Ishikawa (cell line): ENCODE data around the gene HPD.

ENCODE experiments used
- CEBPB ChIP-seq: IDR thresholded peaks from 2 replicates; pipeline ENCODE4 v1.6.1; 2012
- CREB1 ChIP-seq: IDR thresholded peaks from 2 replicates; pipeline ENCODE4 v1.6.1; 2012; ENCODE audit warnings: low read depth
- EGR1 ChIP-seq: IDR thresholded peaks from 2 replicates; pipeline ENCODE4 v1.6.1; 2012
- EP300 ChIP-seq: IDR thresholded peaks from 2 replicates; pipeline ENCODE4 v1.6.1; 2012; ENCODE audit warnings: borderline replicate concordance
- FOXM1 ChIP-seq: IDR thresholded peaks from 2 replicates; pipeline ENCODE4 v1.6.1; 2012; ENCODE audit warnings: low read depth, borderline replicate concordance
- NFIC ChIP-seq: IDR thresholded peaks from 2 replicates; pipeline ENCODE4 v1.6.1; 2012
- RAD21 ChIP-seq: IDR thresholded peaks from 2 replicates; pipeline ENCODE4 v1.6.1; 2012; ENCODE audit warnings: low read depth
- TAF1 ChIP-seq: IDR thresholded peaks from 2 replicates; pipeline ENCODE4 v1.6.1; 2012; ENCODE audit warnings: low read depth, mild to moderate bottlenecking
- TCF12 ChIP-seq: IDR thresholded peaks from 2 replicates; pipeline ENCODE4 v1.6.1; 2012; ENCODE audit warnings: low read depth
- TEAD4 ChIP-seq: IDR thresholded peaks from 2 replicates; pipeline ENCODE4 v1.6.1; 2012
- USF1 ChIP-seq: IDR thresholded peaks from 2 replicates; pipeline ENCODE4 v1.6.1; 2012
- YY1 ChIP-seq: IDR thresholded peaks from 2 replicates; pipeline ENCODE4 v1.6.1; 2012; ENCODE audit warnings: low read depth
- ZBTB7A ChIP-seq: IDR thresholded peaks from 2 replicates; pipeline ENCODE4 v1.6.1; 2012; ENCODE audit warnings: low read depth
- TF ChIP-seq, protein P1 (sequence below): IDR thresholded peaks from 2 replicates; pipeline ENCODE4 v1.6.1; 2012; ENCODE audit warnings: low read depth, mild to moderate bottlenecking
- TF ChIP-seq, protein P2 (sequence below): IDR thresholded peaks from 2 replicates; pipeline ENCODE4 v1.6.1; 2012

Gene HPD

GRCh38 chr12:121808623-121809022 lies 50.0 kb downstream of the HPD start:
- TF ChIP-seq EP300 (no peak), RAD21 (no peak), USF1 (no peak), CREB1 (no peak), FOXM1 (no peak), TEAD4 (no peak), NFIC (no peak), TAF1 (no peak), ZBTB7A (no peak), EGR1 (no peak), CEBPB (no peak), YY1 (no peak), TCF12 (no peak)
- TF ChIP-seq, protein P1, sequence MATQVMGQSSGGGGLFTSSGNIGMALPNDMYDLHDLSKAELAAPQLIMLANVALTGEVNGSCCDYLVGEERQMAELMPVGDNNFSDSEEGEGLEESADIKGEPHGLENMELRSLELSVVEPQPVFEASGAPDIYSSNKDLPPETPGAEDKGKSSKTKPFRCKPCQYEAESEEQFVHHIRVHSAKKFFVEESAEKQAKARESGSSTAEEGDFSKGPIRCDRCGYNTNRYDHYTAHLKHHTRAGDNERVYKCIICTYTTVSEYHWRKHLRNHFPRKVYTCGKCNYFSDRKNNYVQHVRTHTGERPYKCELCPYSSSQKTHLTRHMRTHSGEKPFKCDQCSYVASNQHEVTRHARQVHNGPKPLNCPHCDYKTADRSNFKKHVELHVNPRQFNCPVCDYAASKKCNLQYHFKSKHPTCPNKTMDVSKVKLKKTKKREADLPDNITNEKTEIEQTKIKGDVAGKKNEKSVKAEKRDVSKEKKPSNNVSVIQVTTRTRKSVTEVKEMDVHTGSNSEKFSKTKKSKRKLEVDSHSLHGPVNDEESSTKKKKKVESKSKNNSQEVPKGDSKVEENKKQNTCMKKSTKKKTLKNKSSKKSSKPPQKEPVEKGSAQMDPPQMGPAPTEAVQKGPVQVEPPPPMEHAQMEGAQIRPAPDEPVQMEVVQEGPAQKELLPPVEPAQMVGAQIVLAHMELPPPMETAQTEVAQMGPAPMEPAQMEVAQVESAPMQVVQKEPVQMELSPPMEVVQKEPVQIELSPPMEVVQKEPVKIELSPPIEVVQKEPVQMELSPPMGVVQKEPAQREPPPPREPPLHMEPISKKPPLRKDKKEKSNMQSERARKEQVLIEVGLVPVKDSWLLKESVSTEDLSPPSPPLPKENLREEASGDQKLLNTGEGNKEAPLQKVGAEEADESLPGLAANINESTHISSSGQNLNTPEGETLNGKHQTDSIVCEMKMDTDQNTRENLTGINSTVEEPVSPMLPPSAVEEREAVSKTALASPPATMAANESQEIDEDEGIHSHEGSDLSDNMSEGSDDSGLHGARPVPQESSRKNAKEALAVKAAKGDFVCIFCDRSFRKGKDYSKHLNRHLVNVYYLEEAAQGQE: no peak
- TF ChIP-seq, protein P2, sequence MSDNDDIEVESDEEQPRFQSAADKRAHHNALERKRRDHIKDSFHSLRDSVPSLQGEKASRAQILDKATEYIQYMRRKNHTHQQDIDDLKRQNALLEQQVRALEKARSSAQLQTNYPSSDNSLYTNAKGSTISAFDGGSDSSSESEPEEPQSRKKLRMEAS: no peak

DNA sequence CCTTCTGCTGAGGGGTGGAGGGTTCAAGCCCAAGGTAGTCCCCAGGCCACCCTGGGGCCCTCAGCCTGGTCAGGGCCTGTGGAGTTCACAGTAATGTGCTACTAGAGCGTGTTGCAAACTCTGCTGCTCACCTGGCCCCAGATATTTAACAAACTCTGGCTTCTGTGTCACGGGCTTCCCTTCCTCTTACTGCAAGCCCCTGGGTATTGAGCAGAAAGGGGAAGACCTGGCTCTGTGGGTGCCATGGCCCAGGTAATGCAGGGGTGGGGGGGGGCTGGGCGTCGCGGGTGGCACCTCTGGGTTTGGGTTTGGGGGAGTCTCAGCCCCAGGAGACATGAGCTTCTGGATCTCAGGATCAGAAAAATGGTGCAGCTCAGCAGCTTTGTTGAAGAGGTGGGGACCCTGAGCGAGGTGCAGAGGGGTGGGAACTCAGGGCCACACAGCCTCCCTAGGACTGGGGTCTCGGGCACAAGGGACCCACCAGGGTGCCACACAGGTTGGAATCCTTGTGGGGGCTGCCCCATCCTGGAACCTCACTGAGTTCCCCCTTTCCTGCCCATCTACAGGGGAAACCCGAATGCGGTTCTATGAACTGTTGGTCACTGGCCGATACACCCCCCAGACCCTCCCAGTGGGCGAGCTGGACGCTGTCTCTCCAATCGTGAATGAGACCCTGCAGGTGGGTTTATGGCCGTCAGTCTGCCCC lies 50.9 kb downstream of the HPD start:
- no peak for TF ChIP-seq NFIC
- TF ChIP-seq, protein P1: no peak
- TF ChIP-seq FOXM1: no peak
- no peak for TF ChIP-seq TCF12
- no peak for TF ChIP-seq RAD21
- no peak for TF ChIP-seq USF1

- no peak for TF ChIP-seq TCF12
- no peak for TF ChIP-seq YY1
- TF ChIP-seq, protein P1: no peak
- no peak for TF ChIP-seq ZBTB7A
- TF ChIP-seq EP300: no peak
- no peak for TF ChIP-seq TEAD4
- no peak for TF ChIP-seq RAD21
- TF ChIP-seq NFIC: no peak
- TF ChIP-seq CEBPB: no peak
These were observed 51.9 kb downstream of the HPD start for GRCh38 chr12:121806546-121807423.

DNA sequence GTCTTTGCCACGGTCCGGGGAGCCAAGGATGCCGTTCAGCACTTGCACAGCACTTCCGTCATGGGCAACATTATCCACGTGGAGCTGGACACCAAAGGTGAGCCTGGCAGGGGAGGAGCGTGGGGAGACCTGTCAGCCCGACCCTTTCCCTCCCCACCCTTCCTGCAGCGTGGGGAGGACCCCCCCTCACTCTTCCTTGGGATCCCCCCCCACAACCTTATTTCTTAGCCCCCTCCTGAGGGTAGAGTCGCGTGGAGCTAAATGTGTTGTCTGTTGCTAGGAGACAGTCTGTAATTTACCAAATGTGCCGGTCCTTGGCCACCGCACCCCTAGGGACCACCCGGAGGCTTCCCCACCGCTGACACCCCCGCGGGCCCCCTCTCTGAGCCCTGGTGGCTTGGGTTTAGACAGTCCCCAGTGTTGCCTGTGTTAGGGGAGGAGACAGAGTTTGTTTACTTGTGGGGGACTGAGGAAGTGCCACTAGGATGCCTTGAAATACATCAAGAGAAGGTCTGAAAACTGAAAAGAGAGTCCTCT lies 52.6 kb downstream of the HPD start:
- TF ChIP-seq NFIC: no peak
- TF ChIP-seq, protein P2: no peak
- no peak for TF ChIP-seq TCF12
- TF ChIP-seq CREB1: no peak
- TF ChIP-seq YY1: no peak
- no peak for TF ChIP-seq EGR1
- TF ChIP-seq TEAD4: no peak
- no peak for TF ChIP-seq ZBTB7A
- no peak for TF ChIP-seq EP300
- TF ChIP-seq CEBPB: no peak
- TF ChIP-seq USF1: no peak
- no peak for TF ChIP-seq TAF1
- TF ChIP-seq, protein P1: no peak
- TF ChIP-seq FOXM1: no peak
- no peak for TF ChIP-seq RAD21
